HEK293T (cell line): Measurements from ENCODE around the gene CNRIP1.

ENCODE experiments used
- CTCF ChIA-PET: fragments of 350-600 bp; formaldehyde crosslinking; extraction: SDS; loops from one replicate; lab custom pipeline; 2021; ENCODE audit warnings: antibody characterized with exemption, inconsistent platforms; lab: Yijun Ruan, JAX
- POLR2A ChIA-PET: fragments of 350-600 bp; formaldehyde crosslinking; extraction: SDS; loops from one replicate; lab custom pipeline; 2020; ENCODE audit warnings: antibody characterized with exemption, inconsistent platforms; lab: Yijun Ruan, JAX
- DNase-seq: peaks from one replicate; pipeline ENCODE4 v3.0.0; 2012; ENCODE audit warnings: mixed read lengths; ENCODE audit errors: extremely low spot score
- ARNT ChIP-seq: fragments of 450-650 bp; IDR thresholded peaks from 2 replicates; pipeline ENCODE4 v1.6.1; 2017; ENCODE audit warnings: mild to moderate bottlenecking
- BHLHE40 ChIP-seq: fragments of 450-650 bp; IDR thresholded peaks from 2 replicates; pipeline ENCODE4 v1.6.1; 2016; ENCODE audit warnings: mild to moderate bottlenecking, moderate library complexity, borderline replicate concordance
- CTBP1 ChIP-seq: fragments of 450-650 bp; IDR thresholded peaks from 2 replicates; pipeline ENCODE4 v1.6.1; 2016; ENCODE audit warnings: borderline replicate concordance
- ELF4 ChIP-seq: fragments of 450-650 bp; IDR thresholded peaks from 2 replicates; pipeline ENCODE4 v1.6.1; 2017; ENCODE audit warnings: antibody characterized with exemption
- FOXA1 ChIP-seq: fragments of 450-650 bp; IDR thresholded peaks from 2 replicates; pipeline ENCODE4 v1.6.1; 2016; ENCODE audit warnings: mild to moderate bottlenecking
- FOXK2 ChIP-seq: fragments of 450-650 bp; IDR thresholded peaks from 2 replicates; pipeline ENCODE4 v1.6.1; 2016; ENCODE audit warnings: mild to moderate bottlenecking
- FOXM1 ChIP-seq: fragments of 450-650 bp; IDR thresholded peaks from 2 replicates; pipeline ENCODE4 v1.6.1; 2017; ENCODE audit warnings: mild to moderate bottlenecking, borderline replicate concordance
- HDGF ChIP-seq: fragments of 450-650 bp; IDR thresholded peaks from 2 replicates; pipeline ENCODE4 v1.6.1; 2017; ENCODE audit warnings: antibody characterized with exemption, borderline replicate concordance
- L3MBTL2 ChIP-seq: fragments of 450-650 bp; conservative IDR thresholded peaks from 2 replicates; pipeline ENCODE4 v1.6.1; 2016; ENCODE audit warnings: mild to moderate bottlenecking
- LEF1 ChIP-seq: fragments of 450-650 bp; IDR thresholded peaks from 2 replicates; pipeline ENCODE4 v1.6.1; 2017; ENCODE audit warnings: mild to moderate bottlenecking, borderline replicate concordance
- NFRKB ChIP-seq: fragments of 450-650 bp; IDR thresholded peaks from 2 replicates; pipeline ENCODE4 v1.6.1; 2016; ENCODE audit warnings: mild to moderate bottlenecking, moderate library complexity
- PKNOX1 ChIP-seq: fragments of 450-650 bp; IDR thresholded peaks from 2 replicates; pipeline ENCODE4 v1.6.1; 2016
- SP1 ChIP-seq: fragments of 450-650 bp; IDR thresholded peaks from 2 replicates; pipeline ENCODE4 v1.6.1; 2017
- SUZ12 ChIP-seq: fragments of 450-650 bp; IDR thresholded peaks from 2 replicates; pipeline ENCODE4 v1.6.1; 2016; ENCODE audit warnings: mild to moderate bottlenecking
- TARDBP ChIP-seq: fragments of 450-650 bp; IDR thresholded peaks from 2 replicates; pipeline ENCODE4 v1.6.1; 2016
- ZNF384 ChIP-seq: fragments of 450-650 bp; IDR thresholded peaks from 2 replicates; pipeline ENCODE4 v1.6.1; 2016

Gene CNRIP1

DNA sequence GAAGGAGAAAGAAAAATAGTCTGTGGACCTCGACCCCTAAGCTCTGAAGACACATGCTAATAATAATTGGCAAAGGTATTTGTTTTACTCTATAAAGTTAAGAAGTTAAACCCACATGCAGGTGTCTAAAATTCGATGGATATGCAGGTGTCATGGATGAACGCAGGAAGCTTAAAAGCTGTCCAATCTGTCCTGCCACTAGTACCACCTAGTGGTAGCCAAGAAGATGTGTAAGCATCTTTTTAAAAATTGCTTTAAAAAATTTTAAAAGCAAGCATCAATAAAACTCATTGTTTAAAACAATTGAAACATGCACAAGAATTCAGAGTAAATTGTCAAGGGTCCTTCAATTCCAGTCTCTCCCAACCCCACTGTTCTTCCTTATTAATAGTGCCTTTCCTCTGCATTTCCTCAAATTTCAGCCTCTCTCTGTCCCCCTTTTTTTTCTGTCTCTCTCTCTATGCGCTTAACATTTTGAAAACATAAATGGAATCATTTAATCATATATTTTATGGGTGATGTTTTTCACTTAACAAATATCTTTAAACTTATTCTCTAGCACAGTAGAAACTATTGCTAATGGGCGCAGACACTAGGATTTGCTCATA, 36.8 kb downstream of the CNRIP1 start:
- DNase-seq = peak; percentile 56
- ChIA-PET POLR2A (no interaction called here), CTCF (interaction anchor here (0.7 to 1.9 kb wide), 9 partner anchors 8 to 161 kb away, joined by 3 to 10 read pairs (median 4); no protein-coding TSS in a partner anchor)
- TF ChIP-seq FOXM1 = no peak
- TF ChIP-seq PKNOX1 = no peak
- no peak for TF ChIP-seq TARDBP
- no peak for TF ChIP-seq CTBP1
- TF ChIP-seq ELF4 = no peak
- TF ChIP-seq NFRKB = no peak
- no peak for TF ChIP-seq BHLHE40
- no peak for TF ChIP-seq HDGF
- no peak for TF ChIP-seq SUZ12
- no peak for TF ChIP-seq L3MBTL2
- no peak for TF ChIP-seq ZNF384
- TF ChIP-seq FOXA1 = no peak
- no peak for TF ChIP-seq SP1
- TF ChIP-seq LEF1 = no peak
- TF ChIP-seq ARNT = no peak

- ChIA-PET CTCF (no interaction called here), POLR2A (no interaction called here)
- no peak for DNase-seq
- TF ChIP-seq FOXK2 (no peak), TARDBP (no peak), SUZ12 (no peak), BHLHE40 (no peak), ELF4 (no peak), L3MBTL2 (no peak), FOXM1 (no peak), LEF1 (no peak), FOXA1 (no peak), ARNT (no peak), PKNOX1 (no peak), CTBP1 (no peak), SP1 (no peak)
Measured at GRCh38 chr2:68280796-68281195, 39.0 kb downstream of the CNRIP1 start.

DNA sequence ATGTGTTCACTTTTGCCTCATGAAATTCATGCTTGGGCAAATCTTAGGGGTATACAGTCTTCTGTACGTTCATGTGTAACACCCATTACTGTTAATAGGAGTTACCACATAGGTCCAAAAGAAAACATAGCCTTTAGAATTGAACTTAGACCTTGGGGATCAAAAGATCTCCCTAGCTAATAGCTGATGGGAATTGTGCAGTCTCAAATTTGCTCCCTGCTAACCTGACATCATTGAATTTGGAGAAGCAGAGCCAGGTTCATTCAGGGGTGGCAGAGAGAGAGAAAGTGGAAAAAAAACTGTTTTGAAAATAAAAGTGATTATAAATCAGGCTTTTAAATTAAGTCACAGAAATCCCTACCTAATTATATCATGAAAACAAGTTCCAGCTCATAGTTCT, 39.4 kb downstream of the CNRIP1 start:
- ChIA-PET POLR2A (interaction anchor here (1.0 kb wide), 1 partner anchor 123 kb away, joined by 3 read pairs; the partner anchor contains the start of gene PNO1), CTCF (no interaction called here)
- no peak for DNase-seq
- no peak for TF ChIP-seq FOXM1
- no peak for TF ChIP-seq ARNT
- no peak for TF ChIP-seq SP1
- TF ChIP-seq PKNOX1 = no peak
- no peak for TF ChIP-seq HDGF
- no peak for TF ChIP-seq L3MBTL2
- TF ChIP-seq CTBP1 = no peak
- no peak for TF ChIP-seq FOXK2
- TF ChIP-seq ELF4 = no peak
- no peak for TF ChIP-seq BHLHE40
- no peak for TF ChIP-seq ZNF384
- TF ChIP-seq FOXA1 = no peak

DNA sequence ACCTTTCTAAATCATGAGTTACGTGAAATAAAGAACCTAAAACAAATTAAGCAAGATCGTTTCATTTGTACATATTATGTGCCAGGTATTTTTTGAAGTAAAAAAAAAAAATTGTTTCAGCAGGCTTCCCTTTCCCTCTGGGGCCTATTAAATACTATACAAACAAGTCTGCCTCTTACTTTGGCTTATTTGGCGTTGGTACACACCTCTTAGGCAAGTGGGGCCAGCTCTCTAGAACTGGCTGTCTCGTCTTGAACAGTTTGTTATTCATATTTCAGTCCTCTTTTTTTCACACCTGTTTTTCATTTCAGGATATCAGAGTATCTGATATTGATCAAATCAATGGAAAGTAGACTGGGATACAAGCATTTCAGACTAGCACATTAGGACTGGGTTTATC, 40.1 kb downstream of the CNRIP1 start:
- TF ChIP-seq LEF1 = no peak
- no peak for TF ChIP-seq FOXK2
- TF ChIP-seq ELF4 = no peak
- no peak for TF ChIP-seq L3MBTL2
- no peak for TF ChIP-seq BHLHE40
- TF ChIP-seq TARDBP = no peak
- no peak for TF ChIP-seq ZNF384
- TF ChIP-seq ARNT = no peak
- no peak for TF ChIP-seq HDGF
- TF ChIP-seq SUZ12 = no peak
- no peak for TF ChIP-seq CTBP1
- no peak for TF ChIP-seq PKNOX1
- no peak for TF ChIP-seq FOXM1
- no peak for TF ChIP-seq NFRKB
- TF ChIP-seq FOXA1 = no peak
- no peak for TF ChIP-seq SP1
- POLR2A ChIA-PET = interaction anchor here (1.0 kb wide), 1 partner anchor 122 kb away, joined by 3 read pairs; the partner anchor contains the start of gene PNO1
- CTCF ChIA-PET = no interaction called here
- no peak for DNase-seq

DNA sequence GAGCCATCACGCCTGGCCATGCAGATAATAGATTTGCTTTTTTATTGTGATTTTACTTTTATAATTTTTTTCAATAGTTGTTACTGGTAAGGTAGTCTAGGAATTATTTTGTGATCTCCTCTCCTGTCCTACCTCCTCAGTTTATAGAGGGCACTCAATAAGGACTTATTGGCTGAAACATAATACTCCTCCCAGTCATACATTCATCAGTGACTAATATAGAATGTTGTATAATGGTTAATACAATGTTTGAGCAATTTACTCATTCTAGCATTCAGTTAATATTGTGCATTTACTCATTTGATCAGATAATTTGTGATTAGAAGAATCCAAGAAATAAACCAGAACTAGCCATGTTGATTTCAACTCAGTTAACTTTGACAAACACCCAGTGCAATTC, 41.6 kb downstream of the CNRIP1 start:
- ChIA-PET CTCF (interaction anchor here (0.7 kb wide), 1 partner anchor 156 kb away, joined by 4 read pairs; no protein-coding TSS in a partner anchor), POLR2A (no interaction called here)
- TF ChIP-seq NFRKB (no peak), PKNOX1 (no peak), ARNT (no peak), BHLHE40 (no peak), CTBP1 (no peak), FOXK2 (no peak), SP1 (no peak), LEF1 (no peak), SUZ12 (no peak), FOXA1 (no peak), TARDBP (no peak)
- no peak for DNase-seq
